PC-3 (cell line): Measurements from ENCODE around the gene IDNK.

Experiments
- EZH2 ChIP-seq: fragments of 300-600 bp; sonication (generic); IDR thresholded peaks from one replicate; pipeline ENCODE4 v1.6.1; 2017; ENCODE audit warnings: antibody characterized with exemption, mild to moderate bottlenecking, low read length; ENCODE audit not compliant: unreplicated experiment
- EZH2phosphoT487 ChIP-seq: fragments of 300-600 bp; sonication (generic); IDR thresholded peaks from 2 replicates; pipeline ENCODE4 v1.6.1; 2018; ENCODE audit warnings: mild to moderate bottlenecking, antibody characterized with exemption, low read length, borderline replicate concordance
- TF ChIP-seq, protein P1 (sequence below): fragments of 300-600 bp; sonication (generic); conservative IDR thresholded peaks from 2 replicates; pipeline ENCODE4 v1.5.1; 2017; ENCODE audit warnings: antibody characterized with exemption, low read depth, mild to moderate bottlenecking, low read length

DNA sequence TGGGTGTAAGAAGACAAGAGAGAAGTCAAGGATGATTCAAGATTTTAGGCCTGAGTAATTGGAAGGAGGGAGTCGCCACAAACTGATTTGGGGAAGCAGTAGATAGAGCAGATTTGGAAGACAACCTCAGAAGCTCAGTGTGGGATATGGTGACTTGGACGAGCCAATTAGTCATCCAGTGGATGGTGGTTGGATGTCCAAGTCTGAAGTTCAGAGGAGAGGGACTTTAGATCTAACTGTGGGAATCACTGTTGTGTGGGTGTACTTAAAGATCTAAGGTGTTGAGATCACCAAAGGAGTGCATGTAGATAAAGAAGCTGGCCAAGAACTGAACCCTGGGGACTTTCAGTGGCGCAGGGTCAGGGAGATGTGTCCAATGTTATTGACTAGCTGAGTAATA is 2.2 kb downstream of the IDNK start:
- TF ChIP-seq EZH2 (no peak), EZH2phosphoT487 (no peak)
- TF ChIP-seq, protein P1, sequence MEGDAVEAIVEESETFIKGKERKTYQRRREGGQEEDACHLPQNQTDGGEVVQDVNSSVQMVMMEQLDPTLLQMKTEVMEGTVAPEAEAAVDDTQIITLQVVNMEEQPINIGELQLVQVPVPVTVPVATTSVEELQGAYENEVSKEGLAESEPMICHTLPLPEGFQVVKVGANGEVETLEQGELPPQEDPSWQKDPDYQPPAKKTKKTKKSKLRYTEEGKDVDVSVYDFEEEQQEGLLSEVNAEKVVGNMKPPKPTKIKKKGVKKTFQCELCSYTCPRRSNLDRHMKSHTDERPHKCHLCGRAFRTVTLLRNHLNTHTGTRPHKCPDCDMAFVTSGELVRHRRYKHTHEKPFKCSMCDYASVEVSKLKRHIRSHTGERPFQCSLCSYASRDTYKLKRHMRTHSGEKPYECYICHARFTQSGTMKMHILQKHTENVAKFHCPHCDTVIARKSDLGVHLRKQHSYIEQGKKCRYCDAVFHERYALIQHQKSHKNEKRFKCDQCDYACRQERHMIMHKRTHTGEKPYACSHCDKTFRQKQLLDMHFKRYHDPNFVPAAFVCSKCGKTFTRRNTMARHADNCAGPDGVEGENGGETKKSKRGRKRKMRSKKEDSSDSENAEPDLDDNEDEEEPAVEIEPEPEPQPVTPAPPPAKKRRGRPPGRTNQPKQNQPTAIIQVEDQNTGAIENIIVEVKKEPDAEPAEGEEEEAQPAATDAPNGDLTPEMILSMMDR: no peak
